ENCODE data around the gene POLE.

The POLE gene

GRCh38 chr12:132672116-132672515, 15.0 kb downstream of the POLE start:
- DNase-seq (ENCODE audit: insufficient read length, low spot score) (no peak), FAIRE-seq (no peak)
- TF ChIP-seq POLR2AphosphoS5 (IDR thresholded peaks at IDR 0.05; ENCODE audit: low read depth, low read length) (no peak), POU2F2 (IDR thresholded peaks at IDR 0.05; ENCODE audit: low read depth, low read length) (no peak), SPI1 (IDR thresholded peaks at IDR 0.05; ENCODE audit: low read depth, low read length) (no peak), PAX5 (IDR thresholded peaks at IDR 0.05; ENCODE audit: insufficient read depth, low read length, severe bottlenecking) (no peak), TAF1 (IDR thresholded peaks at IDR 0.05; ENCODE audit: low read depth, low read length) (no peak), POLR2A (IDR thresholded peaks at IDR 0.05; ENCODE audit: low read depth, low read length) (no peak)

- no peak for FAIRE-seq
- TF ChIP-seq TAF1 (IDR thresholded peaks at IDR 0.05; ENCODE audit: low read depth, low read length) (no peak), PAX5 (IDR thresholded peaks at IDR 0.05; ENCODE audit: insufficient read depth, low read length, severe bottlenecking) (no peak), POLR2AphosphoS5 (IDR thresholded peaks at IDR 0.05; ENCODE audit: low read depth, low read length) (no peak), POLR2A (IDR thresholded peaks at IDR 0.05; ENCODE audit: low read depth, low read length) (no peak), SPI1 (IDR thresholded peaks at IDR 0.05; ENCODE audit: low read depth, low read length) (no peak), POU2F2 (IDR thresholded peaks at IDR 0.05; ENCODE audit: low read depth, low read length) (no peak)
- no peak for DNase-seq (ENCODE audit: insufficient read length, low spot score)
Measured at GRCh38 chr12:132669166-132669879, 17.8 kb downstream of the POLE start.

- no peak for FAIRE-seq
- TF ChIP-seq PAX5 (IDR thresholded peaks at IDR 0.05; ENCODE audit: insufficient read depth, low read length, severe bottlenecking), result no peak
- no peak for TF ChIP-seq POLR2AphosphoS5 (IDR thresholded peaks at IDR 0.05; ENCODE audit: low read depth, low read length)
- TF ChIP-seq SPI1 (IDR thresholded peaks at IDR 0.05; ENCODE audit: low read depth, low read length), result no peak
- TF ChIP-seq POU2F2 (IDR thresholded peaks at IDR 0.05; ENCODE audit: low read depth, low read length), result no peak
- TF ChIP-seq POLR2A (IDR thresholded peaks at IDR 0.05; ENCODE audit: low read depth, low read length), result no peak
- TF ChIP-seq TAF1 (IDR thresholded peaks at IDR 0.05; ENCODE audit: low read depth, low read length), result no peak
- no peak for DNase-seq (ENCODE audit: insufficient read length, low spot score)
Measured at GRCh38 chr12:132668191-132669088, 18.7 kb downstream of the POLE start.

- FAIRE-seq, result no peak
- TF ChIP-seq TAF1 (IDR thresholded peaks at IDR 0.05; ENCODE audit: low read depth, low read length), result no peak
- TF ChIP-seq SPI1 (IDR thresholded peaks at IDR 0.05; ENCODE audit: low read depth, low read length), result no peak
- no peak for TF ChIP-seq POLR2AphosphoS5 (IDR thresholded peaks at IDR 0.05; ENCODE audit: low read depth, low read length)
- no peak for TF ChIP-seq POU2F2 (IDR thresholded peaks at IDR 0.05; ENCODE audit: low read depth, low read length)
- TF ChIP-seq POLR2A (IDR thresholded peaks at IDR 0.05; ENCODE audit: low read depth, low read length), result no peak
- TF ChIP-seq PAX5 (IDR thresholded peaks at IDR 0.05; ENCODE audit: insufficient read depth, low read length, severe bottlenecking), result no peak
- DNase-seq (ENCODE audit: insufficient read length, low spot score), result no peak
Measured at GRCh38 chr12:132665794-132666193, 21.3 kb downstream of the POLE start.

- DNase-seq (ENCODE audit: insufficient read length, low spot score), result no peak
- no peak for TF ChIP-seq PAX5 (IDR thresholded peaks at IDR 0.05; ENCODE audit: insufficient read depth, low read length, severe bottlenecking)
- TF ChIP-seq POLR2AphosphoS5 (IDR thresholded peaks at IDR 0.05; ENCODE audit: low read depth, low read length), result no peak
- no peak for TF ChIP-seq POU2F2 (IDR thresholded peaks at IDR 0.05; ENCODE audit: low read depth, low read length)
- no peak for TF ChIP-seq TAF1 (IDR thresholded peaks at IDR 0.05; ENCODE audit: low read depth, low read length)
- TF ChIP-seq SPI1 (IDR thresholded peaks at IDR 0.05; ENCODE audit: low read depth, low read length), result no peak
- no peak for TF ChIP-seq POLR2A (IDR thresholded peaks at IDR 0.05; ENCODE audit: low read depth, low read length)
- FAIRE-seq, result no peak
Measured at GRCh38 chr12:132665149-132665491, 22.0 kb downstream of the POLE start.

GRCh38 chr12:132664206-132665148, 22.7 kb downstream of the POLE start:
- DNase-seq (ENCODE audit: insufficient read length, low spot score), result no peak
- no peak for TF ChIP-seq PAX5 (IDR thresholded peaks at IDR 0.05; ENCODE audit: insufficient read depth, low read length, severe bottlenecking)
- TF ChIP-seq POU2F2 (IDR thresholded peaks at IDR 0.05; ENCODE audit: low read depth, low read length), result no peak
- TF ChIP-seq POLR2A (IDR thresholded peaks at IDR 0.05; ENCODE audit: low read depth, low read length), result no peak
- no peak for TF ChIP-seq SPI1 (IDR thresholded peaks at IDR 0.05; ENCODE audit: low read depth, low read length)
- TF ChIP-seq POLR2AphosphoS5 (IDR thresholded peaks at IDR 0.05; ENCODE audit: low read depth, low read length), result no peak; the same call in 1 of the 2 replicates
- TF ChIP-seq TAF1 (IDR thresholded peaks at IDR 0.05; ENCODE audit: low read depth, low read length), result no peak
- no peak for FAIRE-seq

GRCh38 chr12:132662901-132663755, 24.0 kb downstream of the POLE start:
- no peak for DNase-seq (ENCODE audit: insufficient read length, low spot score)
- FAIRE-seq, result no peak
- no peak for TF ChIP-seq PAX5 (IDR thresholded peaks at IDR 0.05; ENCODE audit: insufficient read depth, low read length, severe bottlenecking)
- no peak for TF ChIP-seq TAF1 (IDR thresholded peaks at IDR 0.05; ENCODE audit: low read depth, low read length)
- no peak for TF ChIP-seq POLR2A (IDR thresholded peaks at IDR 0.05; ENCODE audit: low read depth, low read length)

GRCh38 chr12:132661972-132662371, 25.2 kb downstream of the POLE start:
- DNase-seq (ENCODE audit: insufficient read length, low spot score) (no peak), FAIRE-seq (no peak)
- TF ChIP-seq PAX5 (IDR thresholded peaks at IDR 0.05; ENCODE audit: insufficient read depth, low read length, severe bottlenecking) (no peak), POLR2A (IDR thresholded peaks at IDR 0.05; ENCODE audit: low read depth, low read length) (no peak), SPI1 (IDR thresholded peaks at IDR 0.05; ENCODE audit: low read depth, low read length) (no peak), POLR2AphosphoS5 (IDR thresholded peaks at IDR 0.05; ENCODE audit: low read depth, low read length) (no peak)

Data from GM12891 (cell line).